IPS-NIHi7 (cell line): Measurements from ENCODE around the gene IL21.
"Not testable (repeated sequence)": the region's sequence is repeated elsewhere in the genome, so short reads cannot be mapped to it uniquely, and the experiment has no call there.

Source experiments
- DNase-seq: peaks from one replicate; pipeline ENCODE4 v3.0.0; 2012; ENCODE audit warnings: mixed read lengths; ENCODE audit errors: extremely low spot score

Gene IL21

GRCh38 chr4:122621016-122621507, at the start of gene IL21:
TSS of gene IL21 (minus strand) at chr4:122621066. CDS start at chr4:122621011, 55 bp downstream.
- no peak for DNase-seq

DNA sequence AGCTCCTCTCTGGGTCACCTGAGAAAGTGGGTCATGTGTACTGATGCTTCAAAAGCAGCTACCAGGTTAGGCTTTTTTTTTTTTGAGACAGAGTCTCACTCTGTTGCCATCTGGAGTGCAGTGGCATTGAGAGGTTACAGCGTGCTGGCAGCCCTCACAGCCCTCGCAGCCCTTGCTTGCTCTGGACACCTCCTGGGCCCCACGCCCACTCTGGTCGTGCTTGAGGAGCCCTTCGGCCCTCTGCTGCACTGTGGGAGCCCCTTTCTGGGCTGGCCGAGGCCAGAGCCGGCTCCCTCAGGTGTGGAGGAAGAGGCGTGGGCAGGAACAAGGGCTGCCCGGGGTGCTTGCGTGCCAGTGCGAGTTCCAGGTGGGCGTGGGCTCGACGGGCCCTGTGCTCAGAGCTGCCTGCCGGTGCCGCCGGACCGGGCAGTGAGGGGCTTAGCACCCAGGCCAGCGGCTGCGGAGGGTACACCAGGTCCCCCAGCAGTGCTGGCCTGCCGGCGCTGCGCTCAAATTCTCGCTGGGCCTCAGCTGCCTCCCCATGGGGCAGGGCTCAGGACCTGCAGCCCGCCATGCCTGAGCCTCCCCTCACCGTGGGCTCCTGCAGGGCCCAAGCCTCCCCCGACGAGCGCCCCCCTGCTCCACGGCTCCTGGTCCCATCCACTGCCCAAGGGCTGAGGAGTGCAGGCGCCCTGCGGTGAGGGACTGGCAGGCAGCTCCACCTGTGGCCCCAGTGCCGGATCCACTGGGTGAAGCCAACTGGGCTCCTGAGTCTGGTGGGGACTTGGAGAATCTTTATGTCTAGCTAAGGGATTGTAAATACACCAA, 49.3 kb upstream of the IL21 start:
- DNase-seq: no peak

DNA sequence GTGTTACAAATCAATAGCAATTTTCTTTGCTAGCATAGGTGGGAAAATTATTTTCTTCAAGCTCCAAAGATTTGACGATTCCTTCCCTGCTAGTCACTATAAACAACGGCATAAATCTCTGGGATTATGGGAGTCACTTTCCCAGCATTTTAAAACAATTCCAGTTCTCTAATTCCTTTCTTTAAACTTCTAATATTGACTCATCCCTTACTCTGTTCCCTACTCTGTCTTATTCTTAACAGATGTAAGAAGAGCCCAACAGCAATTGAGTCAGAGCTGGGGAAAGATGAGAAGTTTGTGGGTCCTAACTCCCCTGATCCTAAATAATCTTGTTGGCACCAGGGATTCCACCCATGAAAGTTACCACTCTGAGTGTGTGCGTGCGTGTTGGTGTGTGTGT, 47.4 kb upstream of the IL21 start:
- no peak for DNase-seq

DNA sequence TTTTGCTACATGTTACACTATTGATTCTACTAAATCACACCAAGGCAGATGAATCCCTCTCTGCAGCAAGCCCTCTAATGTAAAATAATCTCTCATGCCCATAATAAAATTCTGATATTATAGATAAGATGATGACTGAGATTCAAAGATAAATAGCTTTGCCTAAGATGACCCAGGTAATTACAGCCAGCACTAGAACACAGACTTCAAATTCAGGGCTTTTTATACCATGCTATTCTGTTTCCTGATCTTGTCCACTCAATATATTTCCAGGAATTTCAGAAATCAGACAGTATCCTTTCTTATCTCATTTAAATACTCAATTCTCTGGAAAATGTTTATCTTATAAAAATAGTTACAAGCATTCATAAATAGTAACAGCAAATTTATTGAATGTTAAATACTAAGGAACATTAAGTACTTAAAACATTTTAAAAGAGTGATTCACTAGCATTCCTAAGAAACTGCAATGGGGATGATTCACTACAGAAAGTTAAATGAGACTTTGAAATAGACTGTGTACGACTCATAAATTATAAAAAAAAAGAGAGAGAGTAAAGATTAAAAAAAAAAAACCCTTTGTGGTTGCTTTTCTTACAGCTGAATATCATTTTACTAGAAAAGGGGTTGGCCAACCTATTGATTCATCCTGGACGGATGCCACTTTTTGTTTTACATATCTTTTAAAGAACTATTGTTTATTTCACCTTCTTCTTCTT, 45.8 kb upstream of the IL21 start:
- DNase-seq: no peak

DNA sequence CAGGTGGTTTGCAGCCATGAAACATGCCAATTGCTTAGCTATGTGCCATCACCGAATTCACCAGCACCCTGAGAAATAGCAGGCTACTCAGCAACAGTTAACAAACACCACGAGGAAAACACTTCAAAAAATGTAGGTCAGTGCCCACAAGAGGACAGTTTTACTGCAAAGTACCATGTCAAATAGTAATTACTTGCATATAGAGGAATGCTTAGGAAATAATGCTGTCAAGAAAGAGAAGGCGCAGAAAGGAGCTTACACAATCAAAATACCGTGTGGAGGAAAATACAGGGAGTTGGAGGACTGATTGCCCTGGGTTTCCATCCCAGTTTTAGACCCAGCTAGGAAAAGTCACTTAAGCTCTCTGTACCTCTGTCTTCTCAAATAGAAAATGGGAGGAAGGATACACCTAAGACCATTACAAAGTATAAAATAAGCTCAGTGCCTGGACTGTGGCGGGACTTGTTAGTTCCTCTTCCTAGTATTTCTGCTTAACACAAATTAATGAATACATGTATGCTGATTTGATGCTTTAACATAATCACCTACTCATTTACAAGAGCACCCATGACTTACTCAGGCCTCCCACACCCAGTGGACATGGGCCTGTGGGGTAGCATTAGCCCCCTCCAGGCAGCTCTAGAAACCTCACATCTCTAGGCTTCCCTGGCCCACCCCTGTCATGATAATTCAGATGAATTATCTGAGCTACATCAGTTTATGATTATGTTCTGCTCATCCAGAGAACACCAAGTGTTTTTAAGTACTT, 44.5 kb upstream of the IL21 start:
- no peak for DNase-seq

DNA sequence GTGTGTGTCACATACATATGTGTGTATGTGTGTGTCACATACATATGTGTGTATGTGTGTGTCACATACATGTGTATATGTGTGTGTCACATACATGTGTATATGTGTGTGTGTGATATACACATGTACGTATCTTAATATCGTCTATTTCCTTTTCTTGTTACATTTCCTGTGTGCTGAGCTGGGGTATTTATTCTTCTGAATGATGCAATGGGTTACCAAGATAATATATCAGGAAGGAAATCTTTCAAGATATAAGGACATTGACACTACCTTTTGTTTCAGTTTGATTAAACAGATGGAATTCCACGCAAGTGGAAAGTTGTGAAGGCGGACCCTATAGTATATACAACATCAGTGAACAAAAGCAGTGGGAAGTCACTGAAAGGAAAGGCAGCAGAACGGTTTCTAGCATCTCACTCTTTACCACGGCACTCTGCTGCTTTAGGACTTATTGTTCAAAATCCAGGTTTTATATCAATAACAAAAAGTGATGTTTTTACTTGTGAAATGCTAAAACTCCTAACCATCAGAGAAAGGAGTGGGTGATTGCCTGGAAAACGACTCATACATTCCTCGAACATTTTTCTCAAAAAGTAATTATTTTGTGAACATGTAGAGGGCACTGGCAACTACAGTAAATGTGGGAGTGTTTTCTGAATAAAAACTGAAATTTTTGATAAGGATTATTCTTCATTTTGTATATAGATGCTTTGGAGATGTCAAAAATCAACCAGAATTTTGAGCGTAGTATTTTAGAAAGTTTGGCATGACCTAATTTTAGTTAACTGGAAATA, 43.1 kb upstream of the IL21 start:
- DNase-seq: no peak

DNA sequence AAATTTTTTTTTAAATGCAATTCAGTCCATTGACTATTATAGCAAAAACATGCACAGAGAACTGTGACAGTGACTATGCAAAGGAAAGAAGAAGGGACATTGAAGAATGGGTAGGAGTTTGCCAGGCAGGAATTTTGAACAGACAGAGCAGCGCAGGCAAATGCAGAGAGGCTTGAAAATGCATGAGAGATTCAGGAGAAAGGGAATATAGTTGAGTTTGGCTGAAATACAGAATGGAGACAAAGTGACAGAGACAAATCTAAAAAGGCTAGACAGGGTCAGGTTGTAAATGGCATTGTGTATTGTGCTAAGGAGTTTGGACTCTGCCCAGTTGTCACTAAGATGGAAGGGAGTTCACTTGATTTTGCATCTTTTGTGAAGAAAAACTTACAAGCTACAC, 42.4 kb upstream of the IL21 start:
- DNase-seq: no peak

GRCh38 chr4:122662701-122663100, 41.8 kb upstream of the IL21 start:
- DNase-seq: peak; percentile 43

GRCh38 chr4:122661176-122662160, 40.6 kb upstream of the IL21 start:
- DNase-seq: no peak

- DNase-seq: no peak
These were observed 38.0 kb upstream of the IL21 start for GRCh38 chr4:122658818-122659295.

GRCh38 chr4:122658377-122658776, 37.5 kb upstream of the IL21 start:
- no peak for DNase-seq

GRCh38 chr4:122657553-122657952, 36.7 kb upstream of the IL21 start:
- DNase-seq: no peak

GRCh38 chr4:122656583-122656982, 35.7 kb upstream of the IL21 start:
- DNase-seq: not testable (repeated sequence)

- DNase-seq: no peak
These were observed 31.5 kb upstream of the IL21 start for GRCh38 chr4:122652379-122652778.

- DNase-seq: no peak
These were observed 29.3 kb upstream of the IL21 start for GRCh38 chr4:122650148-122650547.

- no peak for DNase-seq
These were observed 26.8 kb upstream of the IL21 start for GRCh38 chr4:122647656-122648055.

- DNase-seq: no peak
These were observed 22.4 kb upstream of the IL21 start for GRCh38 chr4:122643257-122643656.

DNA sequence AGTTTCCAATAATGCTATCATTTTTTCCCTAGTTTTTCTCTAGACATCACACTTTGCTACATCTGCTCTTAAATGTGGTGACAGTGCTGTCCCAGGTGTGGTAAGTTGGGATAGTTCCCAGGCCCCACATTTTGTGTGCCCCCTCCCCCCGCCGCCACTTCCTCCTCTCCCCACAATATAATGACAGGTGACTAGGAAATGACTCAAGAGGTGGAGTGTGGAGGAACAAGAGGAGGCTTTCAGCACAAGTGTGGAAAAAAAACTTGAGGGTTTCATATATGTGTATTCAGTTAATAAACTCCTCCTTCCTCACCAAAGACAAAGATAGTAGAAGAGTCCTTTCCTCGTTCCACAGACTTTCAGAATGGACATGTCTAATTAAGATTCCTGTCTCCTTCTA, 18.3 kb upstream of the IL21 start:
- DNase-seq: no peak

- no peak for DNase-seq
These were observed 15.8 kb upstream of the IL21 start for GRCh38 chr4:122636697-122637096.

DNA sequence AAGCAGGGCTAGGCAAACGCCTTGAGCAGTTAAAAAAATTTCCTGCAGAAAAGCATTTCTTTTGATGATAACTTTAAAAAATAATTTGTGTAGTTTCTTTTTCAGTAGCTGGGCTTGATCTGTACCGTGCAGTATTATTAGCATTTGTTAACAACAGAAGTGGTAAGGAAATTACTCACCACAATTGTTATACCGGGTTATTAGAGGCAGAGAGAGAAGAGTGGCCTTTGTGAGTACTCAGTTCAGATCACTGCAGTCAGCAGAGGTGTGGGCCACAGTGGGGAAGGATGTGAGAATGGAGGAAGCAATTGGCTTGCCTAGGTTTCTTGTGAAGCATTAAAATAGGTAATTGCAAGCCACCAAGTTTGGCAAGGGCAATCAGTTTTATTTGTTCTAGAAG, 14.3 kb upstream of the IL21 start:
- no peak for DNase-seq
